Ascending aorta (tissue), 2 donors: ENCODE data around the gene DRG2. TPM values are rescaled to one million over a fixed set of nuclear protein-coding genes. Genes with fewer than 3 reads are reported as not detected.

Experiments
- DNase-seq, 2 donors: peaks; one replicate each; pipeline ENCODE4 v3.0.0-alpha.2; 2019; ENCODE audit warnings: low spot score in 2 of 2
- H3K27ac ChIP-seq, 2 donors: fragments of 200-600 bp; sonication (generic); one replicate each; pipeline ENCODE4 v1.5.1; 2016 to 2017; ENCODE audit warnings: mild to moderate bottlenecking in 1 of 2
- H3K27me3 ChIP-seq: fragments of 200-600 bp; sonication (generic); one replicate; pipeline ENCODE4 v1.5.1; 2017
- H3K36me3 ChIP-seq, 2 donors: fragments of 200-600 bp; sonication (generic); one replicate each; pipeline ENCODE4 v1.5.1; 2016
- H3K4me1 ChIP-seq, 2 donors: fragments of 200-600 bp; sonication (generic); one replicate each; pipeline ENCODE4 v1.5.1; 2016 to 2017; ENCODE audit warnings: mild to moderate bottlenecking in 1 of 2
- H3K4me3 ChIP-seq, 2 donors: fragments of 200-600 bp; sonication (generic); one replicate each; pipeline ENCODE4 v1.5.1; 2016 to 2017; ENCODE audit warnings: mild to moderate bottlenecking in 1 of 2
- H3K9me3 ChIP-seq, 2 donors: fragments of 200-600 bp; sonication (generic); one replicate each; pipeline ENCODE4 v1.5.1; 2016
- intact Hi-C: fragments of 100-400 bp; cut with DNase I; formaldehyde crosslinking; loops from one replicate; pipeline ENCODE4 v1.15.1; 2023
- total RNA-seq: library from RNA; depleted of rRNA; stranded (reverse); fragments of >200 nt; gene quantifications from one replicate; pipeline ENCODE4 v1.1.0, GENCODE V29; 2016
- TF ChIP-seq, protein P1 (sequence below), 3 experiments: fragments of 200-600 bp in 2 of 3; fragments of 450-650 bp in 1 of 3; sonication (generic) in 2 of 3; IDR thresholded peaks; one replicate each; pipeline ENCODE4 v1.5.1; 2016 to 2019; ENCODE audit warnings: antibody characterized with exemption in 3 of 3, mild to moderate bottlenecking in 1 of 3, moderate library complexity in 1 of 3

Gene DRG2
- total RNA-seq, 1 donor from 2014 or later: 118 TPM

DNA sequence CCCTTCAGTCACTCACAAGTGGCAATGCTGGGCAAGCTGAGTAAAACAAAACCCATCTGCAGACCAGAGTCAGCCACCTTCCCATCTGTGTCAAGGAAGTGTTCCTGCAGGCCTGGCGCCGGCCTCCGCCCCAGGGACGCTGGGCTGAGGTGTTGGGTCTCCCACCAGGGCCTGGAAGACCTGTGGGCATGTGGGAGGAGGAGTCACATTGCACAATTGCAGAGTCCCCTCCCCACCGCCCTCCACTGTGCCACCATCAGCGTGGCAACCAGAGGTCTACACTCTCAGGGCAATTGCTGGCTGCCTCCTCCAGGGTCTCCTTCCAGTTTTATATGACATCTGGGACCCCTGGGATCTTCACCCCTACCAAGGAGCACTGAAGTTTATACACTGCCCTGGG, 17.8 kb downstream of the DRG2 start:
- Histone ChIP-seq H3K27me3 (no peaks in the 10 kb centered on the region), H3K4me3 (no peak overlapping the region), H3K36me3 (peaks cover 36 to 50% of the 10 kb centered on the region in 2 donors), H3K27ac (no peak overlapping the region), H3K9me3 (no peaks in the 10 kb centered on the region), H3K4me1 (no peaks in the 10 kb centered on the region)
- TF ChIP-seq, protein P1, sequence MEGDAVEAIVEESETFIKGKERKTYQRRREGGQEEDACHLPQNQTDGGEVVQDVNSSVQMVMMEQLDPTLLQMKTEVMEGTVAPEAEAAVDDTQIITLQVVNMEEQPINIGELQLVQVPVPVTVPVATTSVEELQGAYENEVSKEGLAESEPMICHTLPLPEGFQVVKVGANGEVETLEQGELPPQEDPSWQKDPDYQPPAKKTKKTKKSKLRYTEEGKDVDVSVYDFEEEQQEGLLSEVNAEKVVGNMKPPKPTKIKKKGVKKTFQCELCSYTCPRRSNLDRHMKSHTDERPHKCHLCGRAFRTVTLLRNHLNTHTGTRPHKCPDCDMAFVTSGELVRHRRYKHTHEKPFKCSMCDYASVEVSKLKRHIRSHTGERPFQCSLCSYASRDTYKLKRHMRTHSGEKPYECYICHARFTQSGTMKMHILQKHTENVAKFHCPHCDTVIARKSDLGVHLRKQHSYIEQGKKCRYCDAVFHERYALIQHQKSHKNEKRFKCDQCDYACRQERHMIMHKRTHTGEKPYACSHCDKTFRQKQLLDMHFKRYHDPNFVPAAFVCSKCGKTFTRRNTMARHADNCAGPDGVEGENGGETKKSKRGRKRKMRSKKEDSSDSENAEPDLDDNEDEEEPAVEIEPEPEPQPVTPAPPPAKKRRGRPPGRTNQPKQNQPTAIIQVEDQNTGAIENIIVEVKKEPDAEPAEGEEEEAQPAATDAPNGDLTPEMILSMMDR (IDR thresholded peaks at IDR 0.05): no peak
- intact Hi-C loops: no loop called here
- no peak for DNase-seq

DNA sequence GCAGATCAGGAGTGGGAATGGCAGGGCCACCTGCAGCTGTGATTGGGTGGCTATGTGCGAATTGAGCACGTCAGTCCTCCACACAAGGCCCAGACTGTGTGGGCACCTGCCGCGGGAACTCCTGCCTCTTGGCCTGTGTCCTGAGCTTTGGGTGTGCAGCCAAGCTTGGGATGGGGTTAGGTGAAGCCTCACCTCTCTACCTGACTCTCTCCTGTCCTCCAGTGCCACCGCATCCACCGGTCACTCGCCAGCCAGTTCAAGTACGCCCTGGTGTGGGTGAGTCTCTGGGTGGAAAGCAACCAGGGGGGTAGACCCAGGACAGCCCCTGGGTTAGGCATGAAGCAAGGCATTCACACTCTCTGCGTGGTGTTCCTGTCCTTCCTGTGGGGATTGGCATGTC, 18.5 kb downstream of the DRG2 start:
- H3K36me3 ChIP-seq: peaks cover 31 to 44% of the 10 kb centered on the region in 2 donors

DNA sequence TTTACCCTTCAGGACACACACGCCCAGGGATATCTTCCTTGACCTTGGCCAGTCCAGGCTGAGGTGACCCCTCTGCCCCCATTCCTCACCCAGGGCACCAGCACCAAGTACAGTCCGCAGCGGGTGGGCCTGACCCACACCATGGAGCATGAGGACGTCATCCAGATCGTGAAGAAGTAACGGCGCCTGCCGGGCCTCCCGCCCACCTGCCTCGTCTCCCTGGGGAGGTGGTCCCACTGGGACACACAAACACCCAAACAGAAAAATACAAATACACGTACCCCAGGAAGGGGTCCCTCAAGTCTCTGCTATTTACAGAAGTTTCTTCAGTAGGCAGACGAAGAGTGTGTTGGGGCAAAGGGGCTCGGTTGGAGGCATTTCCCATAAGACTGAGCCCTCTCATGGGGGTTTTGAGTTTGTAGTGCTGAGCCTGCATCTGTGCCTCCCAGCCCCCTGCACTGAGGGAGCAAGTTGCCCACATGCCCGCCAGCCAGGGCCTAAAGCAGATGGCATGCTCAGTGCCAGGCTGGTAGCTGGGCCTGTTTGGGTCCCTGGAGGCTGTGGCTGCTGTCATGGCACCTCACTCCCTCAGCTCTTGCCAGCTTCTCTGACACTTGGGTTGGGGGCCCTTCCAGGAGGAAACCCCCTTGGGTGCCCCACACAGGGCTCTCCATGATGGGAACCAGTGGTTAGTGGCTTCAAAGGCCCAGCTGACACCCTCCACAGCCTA, 19.5 kb downstream of the DRG2 start:
- intact Hi-C loops: no loop called here
- Histone ChIP-seq H3K27me3 (no peaks in the 10 kb centered on the region), H3K9me3 (no peaks in the 10 kb centered on the region), H3K27ac (no peak overlapping the region), H3K4me3 (no peak overlapping the region), H3K36me3 (peaks cover 22 to 36% of the 10 kb centered on the region in 2 donors), H3K4me1 (no peaks in the 10 kb centered on the region)
- DNase-seq: no peak
- TF ChIP-seq, protein P1 (IDR thresholded peaks at IDR 0.05): no peak

More for the DNA sequence above, 18.5 kb downstream of the DRG2 start:
- intact Hi-C loops: no loop called here
- no peak for DNase-seq
- Histone ChIP-seq H3K4me3 (no peak overlapping the region), H3K27me3 (no peaks in the 10 kb centered on the region), H3K27ac (no peak overlapping the region), H3K9me3 (no peaks in the 10 kb centered on the region), H3K4me1 (no peaks in the 10 kb centered on the region)
- TF ChIP-seq, protein P1 (IDR thresholded peaks at IDR 0.05): no peak

DNA sequence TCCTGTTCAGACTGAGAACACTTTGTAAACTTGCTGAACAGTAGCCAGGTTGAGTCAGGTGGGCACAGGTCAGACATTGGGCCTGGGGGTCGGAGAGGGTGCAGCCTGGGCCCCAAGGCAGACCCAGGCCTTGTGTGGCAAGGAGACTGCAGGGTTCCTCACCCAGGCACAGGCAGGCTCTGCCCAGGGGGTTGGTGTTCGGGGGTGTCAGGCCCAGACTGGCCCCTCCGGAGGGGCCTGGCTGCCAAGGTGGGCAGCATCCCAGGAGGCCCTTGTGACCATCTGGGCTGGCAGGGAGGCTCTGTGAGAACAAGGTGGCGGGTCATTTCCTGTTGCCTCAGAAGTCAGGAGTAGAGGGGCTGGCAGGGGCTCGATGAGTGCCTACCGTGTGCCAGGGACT, 20.2 kb downstream of the DRG2 start:
- Histone ChIP-seq H3K4me1 (no peaks in the 10 kb centered on the region), H3K27me3 (no peaks in the 10 kb centered on the region), H3K36me3 (peaks cover 22 to 36% of the 10 kb centered on the region in 2 donors), H3K27ac (no peak overlapping the region), H3K9me3 (no peaks in the 10 kb centered on the region), H3K4me3 (no peak overlapping the region)
- DNase-seq: no peak
- intact Hi-C loops: no loop called here
- TF ChIP-seq, protein P1 (IDR thresholded peaks at IDR 0.05): no peak

DNA sequence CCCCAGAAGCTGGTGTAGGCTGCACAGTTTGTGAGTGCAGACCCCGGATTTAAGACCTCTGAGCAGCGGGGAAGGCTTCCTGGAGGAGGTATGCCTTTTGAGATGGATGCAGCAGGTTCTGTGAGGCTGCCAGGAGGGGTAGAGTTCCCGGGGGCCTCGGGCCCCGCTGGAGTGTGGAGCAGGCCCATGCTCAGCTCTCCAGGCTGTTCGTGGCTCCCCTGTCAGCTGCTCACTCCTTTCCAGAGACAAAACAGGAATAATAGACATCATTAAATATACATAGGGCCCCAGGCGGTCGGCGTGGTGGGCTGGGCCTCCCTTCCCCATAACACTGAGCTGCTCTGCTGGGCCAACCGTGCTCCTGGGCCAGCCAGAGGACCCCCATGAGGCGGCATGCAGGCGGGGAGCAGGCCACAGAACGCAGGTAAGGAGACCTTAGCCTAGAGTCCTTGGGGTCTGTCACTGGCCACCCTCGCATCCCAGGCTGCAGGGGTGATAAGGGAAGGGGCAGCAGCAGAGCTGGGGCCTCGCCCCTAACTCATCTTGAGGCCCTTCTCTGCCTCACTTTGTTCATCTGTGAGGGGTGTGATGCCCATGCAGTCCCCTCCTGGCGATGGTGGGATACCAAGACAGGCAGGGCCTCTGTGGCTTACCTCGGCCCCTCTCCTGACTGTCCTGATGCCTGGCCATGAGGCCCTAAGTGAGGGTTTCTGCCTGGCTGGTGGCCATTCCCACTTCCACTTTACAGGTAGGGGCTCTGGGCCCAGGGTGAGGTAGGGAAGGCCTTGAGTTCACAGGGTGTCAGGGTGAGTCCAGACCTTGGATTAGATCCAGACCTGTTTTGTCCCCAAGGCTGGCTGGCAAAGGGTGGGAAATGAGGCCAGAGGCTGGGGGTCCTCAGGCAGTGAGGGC, 20.9 kb downstream of the DRG2 start, which contains the start of gene MYO15A:
Gene MYO15A (plus strand): TSS at position 356 of the 912 bp plus-strand sequence. CDS start 10,045 bp downstream, outside the sequence.
- peaks cover 17 to 30% of the 10 kb centered on the region in 2 donors for H3K36me3 ChIP-seq
- H3K4me1 ChIP-seq: no peaks in the 10 kb centered on the region
- no peak for DNase-seq
- H3K4me3 ChIP-seq: no peak within 1 kb of the TSS
- TF ChIP-seq, protein P1 (IDR thresholded peaks at IDR 0.05): no peak
- H3K27me3 ChIP-seq: no peaks in the 10 kb centered on the region
- intact Hi-C loops: no loop called here
- H3K9me3 ChIP-seq: no peaks in the 10 kb centered on the region
- H3K27ac ChIP-seq: no peak within 1 kb of the TSS
